ENCODE measurements around the gene CERS4.

DNA sequence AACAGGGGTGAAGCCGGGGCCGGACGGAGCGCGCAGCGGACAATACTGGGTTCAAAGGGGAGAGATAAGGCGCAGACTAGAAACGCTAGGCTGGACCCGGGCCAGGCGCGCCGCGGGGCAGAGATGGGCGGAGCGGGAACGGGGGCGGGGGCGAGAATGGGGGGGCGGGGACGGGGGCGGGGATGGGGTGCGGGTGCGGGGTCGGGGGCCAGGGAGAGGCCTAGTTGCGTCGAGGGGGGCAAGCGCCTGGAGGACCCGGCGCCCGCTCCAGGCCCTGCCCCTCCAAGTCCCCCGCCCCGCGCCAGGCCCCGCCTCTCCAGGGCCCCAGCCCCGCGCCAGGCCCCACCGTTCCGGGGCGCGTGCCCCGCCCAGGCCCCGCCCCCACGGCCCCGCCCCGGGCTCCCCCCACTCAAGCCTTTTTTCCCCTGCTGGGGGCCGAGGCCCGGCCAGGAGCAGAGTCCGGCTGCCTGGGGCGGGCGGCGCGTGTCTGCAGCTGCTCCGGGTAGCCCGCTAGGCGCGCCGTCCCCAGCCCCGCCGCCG lies at the start of gene CERS4:
- TF ChIP-seq EZH2 (IDR thresholded peaks at IDR 0.05; ENCODE audit: insufficient read depth, poor library complexity, severe bottlenecking) (no peak), EZH2phosphoT487 (IDR thresholded peaks at IDR 0.05; ENCODE audit: insufficient read depth, low read depth) (no peak)
